Heart left ventricle (tissue), 13 donors: ENCODE measurements around the gene HAPLN2.

Experiments
- POLR2A ChIP-seq, 2 donors: fragments of 450-650 bp; IDR thresholded peaks; one replicate each; pipeline ENCODE4 v1.6.1; 2017; ENCODE audit warnings: antibody characterized with exemption in 2 of 2, mild to moderate bottlenecking in 2 of 2, moderate library complexity in 2 of 2
- TF ChIP-seq, protein P1 (sequence below), 12 donors: fragments of 200-600 bp; sonication (generic) in 4 of 12; IDR thresholded peaks; one replicate each; pipeline versions ENCODE4 v1.5.0 to v1.8.0; 2018 to 2022; ENCODE audit warnings: antibody characterized with exemption in 12 of 12, mild to moderate bottlenecking in 5 of 12
- donor health status: ischemic (EF 13 %, LVEDD 7.1; RV severe dilation, severe dysfunction).
- donor health status: DM: no; HTN: yes; CAD: no.
- donor health status: DM: no; HTN: no; CAD: no.
- donor health status: ischemic (EF 25% LVEDD 6.9; RV normal size, moderate dysfunction).
- donor health status: ischemic (EF 25% LVEDD 5.7; RV mildly dilated, moderate dysfunction).
- donor health status: ischemic (EF 35%, LVEDD 5.7; RV mildly dilated, moderate dysfunction).
- donor health status: nonischemic (EF 11% LVEDD 7.7; RV severe dilation, severe dysfunction).
- donor health status: DM: yes; HTN: yes; CAD: no.
- donor health status: PGD.
- donor health status: ischemic (EF 29% LVEDD 5.4; RV normal size, mild dysfunction).
- donor health status: nonischemic (EF 23%, LVEDD 6.1; RV moderate dilation, normal function).

DNA sequence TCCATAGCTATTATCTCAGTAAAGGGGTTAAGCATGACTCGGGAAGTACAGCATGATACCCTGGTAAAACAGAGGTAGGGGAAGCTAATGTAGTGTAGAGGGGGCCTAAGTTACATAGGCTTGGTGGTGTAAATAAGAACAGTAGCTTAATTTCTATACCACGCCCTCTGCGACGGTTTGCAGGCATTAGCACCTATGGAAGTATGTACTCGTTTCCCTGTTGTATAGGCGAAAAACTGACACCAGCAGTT is 28.1 kb upstream of the HAPLN2 start:
- TF ChIP-seq, protein P1, sequence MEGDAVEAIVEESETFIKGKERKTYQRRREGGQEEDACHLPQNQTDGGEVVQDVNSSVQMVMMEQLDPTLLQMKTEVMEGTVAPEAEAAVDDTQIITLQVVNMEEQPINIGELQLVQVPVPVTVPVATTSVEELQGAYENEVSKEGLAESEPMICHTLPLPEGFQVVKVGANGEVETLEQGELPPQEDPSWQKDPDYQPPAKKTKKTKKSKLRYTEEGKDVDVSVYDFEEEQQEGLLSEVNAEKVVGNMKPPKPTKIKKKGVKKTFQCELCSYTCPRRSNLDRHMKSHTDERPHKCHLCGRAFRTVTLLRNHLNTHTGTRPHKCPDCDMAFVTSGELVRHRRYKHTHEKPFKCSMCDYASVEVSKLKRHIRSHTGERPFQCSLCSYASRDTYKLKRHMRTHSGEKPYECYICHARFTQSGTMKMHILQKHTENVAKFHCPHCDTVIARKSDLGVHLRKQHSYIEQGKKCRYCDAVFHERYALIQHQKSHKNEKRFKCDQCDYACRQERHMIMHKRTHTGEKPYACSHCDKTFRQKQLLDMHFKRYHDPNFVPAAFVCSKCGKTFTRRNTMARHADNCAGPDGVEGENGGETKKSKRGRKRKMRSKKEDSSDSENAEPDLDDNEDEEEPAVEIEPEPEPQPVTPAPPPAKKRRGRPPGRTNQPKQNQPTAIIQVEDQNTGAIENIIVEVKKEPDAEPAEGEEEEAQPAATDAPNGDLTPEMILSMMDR (IDR thresholded peaks at IDR 0.05), result no peak
- TF ChIP-seq POLR2A (IDR thresholded peaks at IDR 0.05), result no peak
